Measurements from ENCODE around the gene KCTD15.

Gene KCTD15

DNA sequence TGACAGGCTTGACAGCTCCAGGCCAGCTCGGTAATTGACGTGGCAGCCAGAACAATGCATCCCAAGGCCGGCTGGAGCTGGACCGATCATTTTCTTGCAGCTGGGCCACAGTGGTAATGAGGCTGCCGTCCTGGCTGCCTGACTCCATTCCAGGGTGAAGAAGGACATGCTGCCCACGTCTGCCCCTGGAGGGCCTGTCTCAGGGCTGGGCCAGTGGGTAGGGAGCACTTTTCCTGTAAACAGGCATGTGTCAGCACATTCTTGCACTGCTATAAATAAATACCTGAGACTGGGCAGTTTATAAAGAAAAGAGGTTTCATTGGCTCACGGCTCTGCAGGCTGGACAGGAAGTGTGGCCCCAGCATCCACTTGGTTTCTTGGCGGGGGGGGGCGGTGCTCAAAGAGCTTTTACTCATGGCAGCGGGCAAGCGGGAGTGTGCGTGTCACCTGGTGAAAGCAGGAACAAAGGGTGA lies 38.1 kb upstream of the KCTD15 start:
- Histone ChIP-seq H3K27ac (ENCODE audit: low read length) (no peak overlapping the region), H3K27me3 (ENCODE audit: insufficient read depth, low read length, poor library complexity) (no peaks in the 10 kb centered on the region), H2AFZ (ENCODE audit: low read depth, low read length) (no peak overlapping the region), H3K4me3 (ENCODE audit: low read depth in 1 of 2, low read length in 2 of 2) (no peak overlapping the region), H3K4me1 (ENCODE audit: insufficient read depth, low read length) (no peaks in the 10 kb centered on the region), H3K79me2 (ENCODE audit: insufficient read depth, low read length) (no peaks in the 10 kb centered on the region), H3K4me2 (ENCODE audit: insufficient read depth, low read length) (no peak overlapping the region), H3K9ac (ENCODE audit: low read depth, low read length) (no peak overlapping the region), H3K9me3 (ENCODE audit: insufficient read depth, low read length, severe bottlenecking) (no peaks in the 10 kb centered on the region), H4K20me1 (ENCODE audit: insufficient read depth, low read length) (0 out of 2 replicates have a peak, but pooled peaks cover 3% of the 10 kb centered on the region), H3K36me3 (ENCODE audit: insufficient read depth, low read length) (no peaks in the 10 kb centered on the region)
- TF ChIP-seq, protein P1, sequence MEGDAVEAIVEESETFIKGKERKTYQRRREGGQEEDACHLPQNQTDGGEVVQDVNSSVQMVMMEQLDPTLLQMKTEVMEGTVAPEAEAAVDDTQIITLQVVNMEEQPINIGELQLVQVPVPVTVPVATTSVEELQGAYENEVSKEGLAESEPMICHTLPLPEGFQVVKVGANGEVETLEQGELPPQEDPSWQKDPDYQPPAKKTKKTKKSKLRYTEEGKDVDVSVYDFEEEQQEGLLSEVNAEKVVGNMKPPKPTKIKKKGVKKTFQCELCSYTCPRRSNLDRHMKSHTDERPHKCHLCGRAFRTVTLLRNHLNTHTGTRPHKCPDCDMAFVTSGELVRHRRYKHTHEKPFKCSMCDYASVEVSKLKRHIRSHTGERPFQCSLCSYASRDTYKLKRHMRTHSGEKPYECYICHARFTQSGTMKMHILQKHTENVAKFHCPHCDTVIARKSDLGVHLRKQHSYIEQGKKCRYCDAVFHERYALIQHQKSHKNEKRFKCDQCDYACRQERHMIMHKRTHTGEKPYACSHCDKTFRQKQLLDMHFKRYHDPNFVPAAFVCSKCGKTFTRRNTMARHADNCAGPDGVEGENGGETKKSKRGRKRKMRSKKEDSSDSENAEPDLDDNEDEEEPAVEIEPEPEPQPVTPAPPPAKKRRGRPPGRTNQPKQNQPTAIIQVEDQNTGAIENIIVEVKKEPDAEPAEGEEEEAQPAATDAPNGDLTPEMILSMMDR (IDR thresholded peaks at IDR 0.05; ENCODE audit: borderline replicate concordance, extremely low read depth, low read length, poor library complexity, severe bottlenecking) = no peak
- no peak for DNase-seq
- ATAC-seq (ENCODE audit: insufficient read depth, low read depth) = no peak

DNA sequence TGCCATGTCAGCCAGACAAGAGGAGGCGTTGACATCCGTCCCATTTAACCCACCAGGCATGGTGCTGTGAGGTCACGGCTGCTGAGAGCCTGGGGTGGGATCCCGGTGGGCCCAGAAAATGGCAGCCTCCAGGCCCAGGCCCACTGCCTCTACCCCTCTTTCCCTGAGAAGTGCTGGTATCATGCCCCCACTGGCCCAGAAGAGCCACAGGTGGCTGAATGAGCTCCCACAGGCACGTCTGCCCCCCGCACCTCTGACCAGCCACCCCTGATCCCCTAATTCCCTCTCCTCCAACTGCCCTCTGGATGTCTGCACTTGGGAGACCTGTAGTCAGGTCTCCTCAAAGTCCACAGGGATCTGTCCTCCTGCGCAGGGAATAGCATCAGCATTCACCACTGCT lies 37.3 kb upstream of the KCTD15 start:
- Histone ChIP-seq H3K9me3 (ENCODE audit: insufficient read depth, low read length, severe bottlenecking) (no peaks in the 10 kb centered on the region), H3K4me3 (ENCODE audit: low read depth in 1 of 2, low read length in 2 of 2) (no peak overlapping the region), H4K20me1 (ENCODE audit: insufficient read depth, low read length) (0 out of 2 replicates have a peak, but pooled peaks cover 3% of the 10 kb centered on the region), H3K79me2 (ENCODE audit: insufficient read depth, low read length) (no peaks in the 10 kb centered on the region), H3K4me1 (ENCODE audit: insufficient read depth, low read length) (no peaks in the 10 kb centered on the region), H3K36me3 (ENCODE audit: insufficient read depth, low read length) (no peaks in the 10 kb centered on the region), H3K9ac (ENCODE audit: low read depth, low read length) (no peak overlapping the region), H3K4me2 (ENCODE audit: insufficient read depth, low read length) (no peak overlapping the region), H2AFZ (ENCODE audit: low read depth, low read length) (no peak overlapping the region), H3K27ac (ENCODE audit: low read length) (no peak overlapping the region), H3K27me3 (ENCODE audit: insufficient read depth, low read length, poor library complexity) (no peaks in the 10 kb centered on the region)
- ATAC-seq (ENCODE audit: insufficient read depth, low read depth) (no peak), DNase-seq (no peak)
- TF ChIP-seq, protein P1 (IDR thresholded peaks at IDR 0.05; ENCODE audit: borderline replicate concordance, extremely low read depth, low read length, poor library complexity, severe bottlenecking) = no peak
- TF ChIP-seq EZH2 (IDR thresholded peaks at IDR 0.05; ENCODE audit: borderline replicate concordance, low read depth, low read length, severe bottlenecking) = no peak

GRCh38 chr19:33763633-33764371 lies 32.9 kb upstream of the KCTD15 start:
- no peak overlapping the region for H3K27ac ChIP-seq (ENCODE audit: low read length)

GRCh38 chr19:33766623-33767022 lies 30.0 kb upstream of the KCTD15 start:
- Histone ChIP-seq H3K36me3 (ENCODE audit: insufficient read depth, low read length) (no peaks in the 10 kb centered on the region), H3K4me1 (ENCODE audit: insufficient read depth, low read length) (no peaks in the 10 kb centered on the region), H3K4me2 (ENCODE audit: insufficient read depth, low read length) (no peak overlapping the region), H4K20me1 (ENCODE audit: insufficient read depth, low read length) (peaks cover 24% of the 10 kb centered on the region), H3K27me3 (ENCODE audit: insufficient read depth, low read length, poor library complexity) (no peaks in the 10 kb centered on the region), H3K9me3 (ENCODE audit: insufficient read depth, low read length, severe bottlenecking) (no peaks in the 10 kb centered on the region), H3K27ac (ENCODE audit: low read length) (no peak overlapping the region), H2AFZ (ENCODE audit: low read depth, low read length) (no peak overlapping the region), H3K4me3 (ENCODE audit: low read depth in 1 of 2, low read length in 2 of 2) (no peak overlapping the region), H3K9ac (ENCODE audit: low read depth, low read length) (no peak overlapping the region), H3K79me2 (ENCODE audit: insufficient read depth, low read length) (no peaks in the 10 kb centered on the region)
- ATAC-seq (ENCODE audit: insufficient read depth, low read depth) = no peak
- no peak for DNase-seq
- TF ChIP-seq, protein P1 (IDR thresholded peaks at IDR 0.05; ENCODE audit: borderline replicate concordance, extremely low read depth, low read length, poor library complexity, severe bottlenecking) = no peak
- no peak for TF ChIP-seq EZH2 (IDR thresholded peaks at IDR 0.05; ENCODE audit: borderline replicate concordance, low read depth, low read length, severe bottlenecking)

More at GRCh38 chr19:33763633-33764371, 32.9 kb upstream of the KCTD15 start:
- Histone ChIP-seq H3K4me3 (ENCODE audit: low read depth in 1 of 2, low read length in 2 of 2) (no peak overlapping the region), H3K79me2 (ENCODE audit: insufficient read depth, low read length) (no peaks in the 10 kb centered on the region), H3K4me2 (ENCODE audit: insufficient read depth, low read length) (no peak overlapping the region), H3K9me3 (ENCODE audit: insufficient read depth, low read length, severe bottlenecking) (no peaks in the 10 kb centered on the region), H2AFZ (ENCODE audit: low read depth, low read length) (no peak overlapping the region), H3K36me3 (ENCODE audit: insufficient read depth, low read length) (no peaks in the 10 kb centered on the region), H3K9ac (ENCODE audit: low read depth, low read length) (no peak overlapping the region), H3K4me1 (ENCODE audit: insufficient read depth, low read length) (no peaks in the 10 kb centered on the region), H3K27me3 (ENCODE audit: insufficient read depth, low read length, poor library complexity) (no peaks in the 10 kb centered on the region), H4K20me1 (ENCODE audit: insufficient read depth, low read length) (peaks cover 11% of the 10 kb centered on the region)
- no peak for DNase-seq
- TF ChIP-seq EZH2 (IDR thresholded peaks at IDR 0.05; ENCODE audit: borderline replicate concordance, low read depth, low read length, severe bottlenecking) = no peak
- ATAC-seq (ENCODE audit: insufficient read depth, low read depth) = no peak

Data from DND-41 (cell line).